B cell (primary cell): ENCODE measurements around the gene PSMD8.

Experiments
- EZH2 ChIP-seq: IDR thresholded peaks from 2 replicates; pipeline ENCODE4 v1.6.1; 2012; ENCODE audit warnings: borderline replicate concordance, low read depth, mild to moderate bottlenecking, moderate library complexity, low read length; ENCODE audit not compliant: insufficient read depth, poor library complexity, severe bottlenecking
- TF ChIP-seq, protein P1 (sequence below): fragments of 200-600 bp; IDR thresholded peaks from one replicate; pipeline ENCODE4 v1.8.0; 2022; ENCODE audit warnings: antibody characterized with exemption, mild to moderate bottlenecking

- TF ChIP-seq, protein P1, sequence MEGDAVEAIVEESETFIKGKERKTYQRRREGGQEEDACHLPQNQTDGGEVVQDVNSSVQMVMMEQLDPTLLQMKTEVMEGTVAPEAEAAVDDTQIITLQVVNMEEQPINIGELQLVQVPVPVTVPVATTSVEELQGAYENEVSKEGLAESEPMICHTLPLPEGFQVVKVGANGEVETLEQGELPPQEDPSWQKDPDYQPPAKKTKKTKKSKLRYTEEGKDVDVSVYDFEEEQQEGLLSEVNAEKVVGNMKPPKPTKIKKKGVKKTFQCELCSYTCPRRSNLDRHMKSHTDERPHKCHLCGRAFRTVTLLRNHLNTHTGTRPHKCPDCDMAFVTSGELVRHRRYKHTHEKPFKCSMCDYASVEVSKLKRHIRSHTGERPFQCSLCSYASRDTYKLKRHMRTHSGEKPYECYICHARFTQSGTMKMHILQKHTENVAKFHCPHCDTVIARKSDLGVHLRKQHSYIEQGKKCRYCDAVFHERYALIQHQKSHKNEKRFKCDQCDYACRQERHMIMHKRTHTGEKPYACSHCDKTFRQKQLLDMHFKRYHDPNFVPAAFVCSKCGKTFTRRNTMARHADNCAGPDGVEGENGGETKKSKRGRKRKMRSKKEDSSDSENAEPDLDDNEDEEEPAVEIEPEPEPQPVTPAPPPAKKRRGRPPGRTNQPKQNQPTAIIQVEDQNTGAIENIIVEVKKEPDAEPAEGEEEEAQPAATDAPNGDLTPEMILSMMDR, result no peak
- TF ChIP-seq EZH2, result no peak
These were observed 36.8 kb downstream of the PSMD8 start for GRCh38 chr19:38411041-38411712.
